SK-N-DZ (cell line): ENCODE data around the gene ZNF439.
"Not testable (repeated sequence)": the region's sequence is repeated elsewhere in the genome, so short reads cannot be mapped to it uniquely, and the experiment has no call there.

Source experiments
- DNase-seq: peaks from one replicate; pipeline ENCODE4 v3.0.0-alpha.2; 2015; ENCODE audit warnings: low spot score

The ZNF439 gene

DNA sequence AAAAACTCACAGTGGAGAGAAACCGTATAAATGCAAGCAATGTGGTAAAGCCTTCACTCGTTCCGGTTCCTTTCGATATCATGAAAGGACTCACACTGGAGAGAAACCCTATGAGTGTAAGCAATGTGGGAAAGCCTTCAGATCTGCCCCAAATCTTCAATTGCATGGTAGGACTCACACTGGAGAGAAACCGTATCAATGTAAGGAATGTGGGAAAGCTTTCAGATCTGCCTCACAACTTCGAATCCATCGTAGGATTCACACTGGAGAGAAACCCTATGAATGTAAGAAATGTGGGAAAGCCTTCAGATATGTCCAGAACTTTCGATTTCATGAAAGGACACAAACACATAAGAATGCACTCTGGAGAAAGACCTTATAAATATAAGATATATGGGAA, 19.7 kb downstream of the ZNF439 start:
- no peak for DNase-seq

DNA sequence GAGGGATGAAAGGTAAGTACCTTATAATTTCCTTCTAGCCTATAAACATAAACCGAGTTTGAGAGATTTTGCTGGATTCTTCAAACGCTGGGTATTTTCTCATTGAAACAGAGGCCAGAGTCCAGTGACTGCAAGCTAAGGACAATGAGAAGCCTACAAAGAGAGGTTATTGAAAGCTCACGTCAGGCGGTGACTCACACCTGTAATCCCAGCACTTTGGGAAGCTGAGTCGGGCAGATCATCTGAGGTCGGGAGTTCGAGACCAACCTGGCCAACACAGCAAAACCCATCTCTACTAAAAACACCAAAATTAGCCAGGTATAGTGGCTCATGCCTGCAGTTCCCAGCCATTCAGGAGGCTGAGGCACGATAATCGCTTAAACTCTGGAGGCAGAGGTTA, 24.1 kb downstream of the ZNF439 start:
- no peak for DNase-seq

DNA sequence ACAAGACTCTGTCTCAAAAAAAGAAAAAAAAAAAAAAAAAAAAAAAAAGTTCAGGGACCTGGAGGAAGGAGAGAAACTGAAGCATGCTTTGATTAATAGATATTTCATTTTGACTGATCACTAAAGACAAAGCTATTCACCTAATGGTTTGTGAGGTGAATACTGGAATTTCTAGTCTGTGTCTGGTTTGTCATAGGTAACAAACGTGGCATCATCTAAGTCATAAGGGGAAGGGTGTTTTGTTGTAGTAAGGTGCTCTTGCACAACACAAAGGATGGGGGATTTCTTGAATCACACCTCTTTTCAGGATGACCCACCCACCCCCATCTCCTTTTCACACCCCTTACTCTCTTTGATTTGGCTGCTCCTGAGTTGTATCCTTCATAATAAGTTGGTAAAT, 25.2 kb downstream of the ZNF439 start:
- no peak for DNase-seq

DNA sequence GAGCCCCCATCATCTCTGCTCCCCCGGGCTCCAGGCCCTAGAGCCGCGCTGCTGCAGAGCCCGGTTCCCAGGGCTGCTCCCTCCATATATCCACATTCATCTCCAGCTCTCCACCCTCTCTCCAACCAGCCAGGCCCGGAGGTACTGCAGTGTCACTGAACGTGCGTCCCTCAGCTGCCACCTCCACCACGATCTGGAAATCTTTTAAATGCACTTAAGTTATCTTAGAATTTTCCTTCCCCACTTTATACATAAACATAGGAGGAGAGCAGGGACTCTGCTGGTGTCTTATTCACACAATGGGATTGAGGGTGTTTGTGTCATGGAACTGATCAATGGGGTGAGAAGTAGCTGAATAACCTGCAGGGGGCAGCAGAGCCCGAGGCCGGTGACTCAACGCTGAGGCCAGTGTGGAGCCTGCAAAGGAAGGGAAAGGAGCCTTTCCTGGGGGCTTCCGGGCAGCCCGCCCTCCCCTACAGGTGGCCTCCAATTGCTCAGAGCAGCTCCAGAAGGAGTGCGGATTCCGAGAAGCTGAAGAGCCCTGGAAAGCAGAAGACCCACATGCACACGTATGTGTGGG, 31.3 kb downstream of the ZNF439 start:
- DNase-seq = peak; percentile 24

DNA sequence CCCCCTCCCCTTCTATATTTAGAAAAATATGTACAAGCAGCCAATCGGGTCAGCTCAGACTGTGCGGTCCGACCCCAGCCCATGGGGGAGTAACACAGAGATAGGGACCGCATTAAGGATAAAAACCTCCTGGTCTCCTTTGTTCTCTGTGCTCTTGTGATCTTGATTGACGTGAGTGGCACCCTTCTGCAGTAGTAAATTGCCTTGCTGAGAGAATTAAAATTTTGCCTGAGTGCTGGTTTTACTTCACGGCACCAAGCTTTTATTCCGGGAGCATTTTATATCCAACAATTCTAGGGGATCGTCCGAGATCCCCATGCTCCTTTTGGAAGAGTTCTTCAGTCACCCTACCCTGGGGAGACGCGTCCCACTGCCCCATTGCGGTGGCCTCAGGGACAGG, 32.1 kb downstream of the ZNF439 start:
- DNase-seq = no peak

DNA sequence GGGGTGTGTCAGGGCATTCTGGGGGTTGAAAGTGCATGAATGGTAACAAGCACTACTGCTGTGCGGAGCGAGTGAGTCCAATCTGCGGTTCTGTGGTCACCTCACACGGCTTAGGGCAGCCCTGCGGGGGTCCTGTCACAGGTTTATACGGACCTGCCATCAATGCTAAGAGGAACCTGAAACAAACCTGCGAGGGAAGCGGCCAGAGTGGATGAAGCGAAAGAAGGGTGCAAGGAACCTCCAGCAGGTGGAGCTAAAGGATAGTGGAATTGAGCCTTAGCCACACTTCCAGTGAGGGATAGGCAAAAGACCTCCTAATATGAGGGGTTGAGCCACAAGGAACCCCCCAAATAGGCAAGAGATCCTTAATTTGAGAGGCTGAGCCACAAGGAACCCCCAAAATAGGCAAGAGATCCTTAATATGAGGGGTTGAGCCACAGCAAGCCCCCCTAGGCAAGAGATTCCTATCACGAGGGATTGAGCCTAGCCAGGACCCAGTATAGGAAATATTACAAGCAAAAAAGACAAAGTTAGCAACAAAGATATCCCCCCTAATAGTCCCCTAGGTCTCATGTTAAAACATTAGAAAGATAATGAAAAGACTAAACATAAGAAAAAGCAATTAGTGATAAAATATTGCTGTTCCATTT, 32.8 kb downstream of the ZNF439 start:
- peak; percentile 65 for DNase-seq

DNA sequence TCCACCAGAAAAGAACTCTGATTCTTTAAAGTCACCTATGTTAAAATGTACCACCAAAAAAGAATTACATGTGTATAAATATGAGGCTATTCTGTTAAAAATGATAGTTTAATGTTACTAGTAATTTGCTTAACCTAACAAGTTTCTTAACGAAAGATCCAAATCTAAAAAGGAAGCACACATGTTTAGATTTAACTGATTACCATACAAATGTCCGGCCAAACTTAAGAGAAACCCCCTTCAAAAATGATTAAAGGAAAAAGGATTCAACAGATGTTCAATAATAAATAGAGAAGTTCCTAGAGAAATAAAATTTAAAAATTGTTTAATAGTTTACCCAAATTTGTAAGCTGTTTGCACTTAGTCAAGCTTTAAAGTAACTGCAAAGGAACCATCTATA, 34.1 kb downstream of the ZNF439 start:
- no peak for DNase-seq

DNA sequence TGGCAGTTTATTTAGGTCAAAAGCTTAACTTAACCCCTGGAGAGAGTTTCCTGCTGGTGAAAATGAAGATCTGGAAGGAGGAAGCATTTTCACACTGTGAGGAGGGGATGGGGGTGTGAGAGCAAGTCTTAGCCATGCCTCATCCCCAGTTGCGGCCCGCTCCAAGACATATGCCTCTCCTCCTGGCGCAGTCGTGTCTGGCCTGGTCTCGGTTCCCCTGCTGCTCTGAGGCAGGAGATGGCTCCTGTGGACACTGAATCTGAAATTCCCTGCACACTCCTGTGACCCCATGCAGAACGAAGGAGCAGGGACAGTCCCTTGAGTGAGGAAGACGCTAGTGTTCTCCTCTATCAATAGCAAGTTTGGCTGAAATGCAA, 38.7 kb downstream of the ZNF439 start:
- no peak for DNase-seq

DNA sequence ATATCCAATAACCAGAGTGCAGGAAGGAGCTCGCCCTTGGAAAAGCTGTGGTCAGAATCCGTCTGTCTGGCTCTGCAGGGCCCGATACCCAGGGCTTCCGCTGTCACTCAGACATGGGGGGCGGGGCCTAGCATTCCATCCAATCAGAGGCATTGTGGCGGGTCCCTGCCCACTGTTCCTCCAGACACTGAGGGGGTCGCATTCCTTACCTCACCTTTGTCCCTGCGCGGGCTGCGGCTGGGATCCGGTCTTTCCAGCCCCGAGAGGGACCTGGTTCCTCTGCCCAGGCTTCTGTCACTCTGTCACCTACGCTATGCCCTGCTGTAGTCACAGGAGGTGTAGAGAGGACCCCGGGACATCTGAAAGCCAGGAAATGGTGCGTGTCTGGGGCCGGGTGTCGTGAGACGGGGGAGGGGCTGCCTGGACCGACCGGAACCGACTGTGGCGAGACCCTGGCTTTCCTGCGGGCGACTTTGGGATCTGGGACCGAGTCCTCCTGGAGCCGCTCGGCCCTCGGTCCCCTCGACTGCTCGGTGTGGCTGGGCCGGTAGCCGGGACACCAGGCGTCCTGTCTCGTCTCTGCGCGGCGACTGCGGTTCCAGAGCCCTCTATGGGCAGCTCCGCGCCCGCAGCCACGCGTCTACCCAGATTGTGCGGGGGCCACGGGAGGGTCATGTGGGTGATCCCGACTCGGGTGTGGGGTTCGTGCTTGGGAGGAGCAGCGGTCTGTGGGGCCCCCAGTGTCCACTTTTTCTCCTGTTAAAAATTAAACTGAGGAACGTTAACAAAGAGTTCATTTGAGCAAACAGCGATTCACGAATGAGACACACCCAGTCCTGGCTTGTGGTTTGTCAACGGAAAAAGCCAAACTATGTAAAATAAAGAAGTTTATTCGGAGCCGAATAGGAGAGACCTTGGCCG, 39.3 kb downstream of the ZNF439 start, which contains the start of gene ZNF69:
Gene ZNF69 (plus strand): TSS at position 172 of the 921 bp plus-strand sequence. CDS start 142 bp downstream, at position 314.
- peak; percentile 90 for DNase-seq

DNA sequence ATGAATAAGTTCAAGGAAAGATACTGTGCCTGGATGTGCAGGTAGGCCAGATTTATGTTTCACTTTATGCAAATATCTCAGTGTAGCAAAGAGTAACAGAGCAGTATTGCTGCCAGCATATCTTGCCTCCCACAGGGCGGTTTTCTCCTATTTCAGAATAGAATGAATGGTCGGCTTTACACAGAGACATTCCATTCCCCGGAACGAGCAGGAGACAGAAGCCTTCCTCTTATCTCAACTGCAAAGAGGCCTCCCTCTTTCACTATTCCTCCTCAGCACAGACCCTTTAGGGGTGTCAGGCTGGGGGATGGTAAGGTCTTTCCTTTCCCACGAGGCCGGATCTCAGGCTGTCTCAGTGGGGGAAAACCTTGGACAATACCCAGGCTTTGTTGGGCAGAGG, 41.4 kb downstream of the ZNF439 start:
- not testable (repeated sequence) for DNase-seq

DNA sequence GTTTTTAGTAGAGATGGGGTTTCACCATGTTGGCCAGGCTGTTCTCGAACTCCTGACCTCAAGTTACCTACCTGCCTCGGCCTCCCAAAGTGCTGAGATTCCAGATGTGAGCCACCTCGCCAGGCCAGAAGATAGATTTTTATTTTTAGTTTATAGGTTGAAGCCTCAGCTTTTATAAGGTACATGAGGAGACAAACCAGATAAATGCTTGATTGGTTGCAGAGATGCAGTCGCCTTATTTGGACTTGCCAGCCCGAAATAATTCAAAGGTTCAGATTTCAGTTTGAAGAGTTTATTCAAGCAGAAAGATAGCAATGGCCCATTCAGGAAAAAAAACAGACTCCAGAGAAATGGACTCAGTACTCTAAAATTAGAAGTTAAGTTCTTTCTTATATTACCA, 42.1 kb downstream of the ZNF439 start:
- no peak for DNase-seq

DNA sequence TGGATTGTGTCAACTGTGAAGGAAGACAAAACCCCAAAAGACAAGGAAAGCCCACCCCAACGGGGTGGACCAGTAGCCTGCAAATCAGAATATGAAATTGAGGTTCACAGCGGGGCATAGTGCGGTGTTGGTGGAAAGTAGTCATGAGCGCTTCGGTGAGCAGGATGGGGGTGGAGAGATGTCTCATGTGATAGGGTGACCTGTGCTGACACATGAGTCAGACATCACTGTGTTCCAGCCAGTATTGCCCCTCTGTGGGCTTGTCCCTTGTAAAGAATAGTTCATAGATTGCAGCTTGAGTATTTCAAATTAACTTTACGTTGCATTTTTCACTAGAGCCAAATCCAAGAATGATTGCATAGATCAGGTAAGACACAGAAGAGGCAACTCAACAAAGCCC, 46.3 kb downstream of the ZNF439 start:
- DNase-seq = no peak

DNA sequence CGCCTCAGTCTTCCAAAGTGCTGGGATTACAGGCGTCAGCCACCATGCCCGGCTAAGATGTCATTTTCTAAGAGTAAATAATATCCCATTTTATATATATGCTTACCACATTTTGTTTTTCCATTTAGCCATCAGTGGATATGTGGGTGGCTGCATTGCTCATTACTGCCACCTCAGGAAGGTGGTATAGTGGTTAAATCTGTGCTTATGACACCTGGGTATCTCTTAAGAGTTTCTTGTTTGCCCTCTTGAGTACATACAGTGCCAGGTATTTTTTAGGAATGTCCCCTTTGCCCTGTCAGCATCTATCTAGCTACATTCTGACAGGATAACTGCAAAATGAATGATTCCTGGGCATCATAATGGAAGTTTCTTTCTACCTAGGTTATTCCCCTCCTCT, 53.7 kb downstream of the ZNF439 start:
- DNase-seq = no peak

DNA sequence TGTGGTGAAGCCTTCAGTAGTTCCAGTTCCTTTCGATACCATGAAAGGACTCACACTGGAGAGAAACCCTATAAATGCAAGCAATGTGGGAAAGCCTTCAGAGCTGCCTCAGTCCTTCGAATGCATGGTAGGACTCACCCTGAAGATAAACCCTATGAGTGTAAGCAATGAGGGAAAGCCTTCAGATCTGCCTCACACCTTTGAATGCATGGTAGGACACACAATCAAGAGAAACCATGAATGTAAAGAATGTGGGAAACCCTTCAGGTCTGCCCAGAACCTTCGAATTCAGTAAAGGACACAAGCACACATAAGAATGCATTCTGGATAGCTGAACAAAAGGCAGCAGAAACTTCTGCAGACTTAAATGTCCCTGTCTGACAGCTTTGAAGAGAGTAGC, 57.4 kb downstream of the ZNF439 start:
- DNase-seq = no peak

DNA sequence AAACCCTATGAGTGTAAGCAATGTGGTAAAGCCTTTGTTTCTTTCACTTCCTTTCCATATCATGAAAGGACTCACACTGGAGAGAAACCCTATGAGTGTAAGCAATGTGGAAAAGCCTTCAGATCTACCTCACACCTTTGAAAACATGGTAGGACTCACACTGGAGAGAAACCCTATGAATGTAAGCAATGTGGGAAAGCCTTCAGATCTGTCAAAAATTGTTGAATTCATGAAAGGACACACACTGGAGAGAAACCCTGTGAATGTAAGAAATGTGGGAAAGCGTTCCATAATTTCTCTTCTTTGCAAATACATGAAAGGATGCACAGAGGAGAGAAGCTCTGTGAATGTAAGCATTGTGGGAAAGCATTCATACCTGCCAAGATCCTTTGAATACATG, 63.4 kb downstream of the ZNF439 start:
- DNase-seq = not testable (repeated sequence)

DNA sequence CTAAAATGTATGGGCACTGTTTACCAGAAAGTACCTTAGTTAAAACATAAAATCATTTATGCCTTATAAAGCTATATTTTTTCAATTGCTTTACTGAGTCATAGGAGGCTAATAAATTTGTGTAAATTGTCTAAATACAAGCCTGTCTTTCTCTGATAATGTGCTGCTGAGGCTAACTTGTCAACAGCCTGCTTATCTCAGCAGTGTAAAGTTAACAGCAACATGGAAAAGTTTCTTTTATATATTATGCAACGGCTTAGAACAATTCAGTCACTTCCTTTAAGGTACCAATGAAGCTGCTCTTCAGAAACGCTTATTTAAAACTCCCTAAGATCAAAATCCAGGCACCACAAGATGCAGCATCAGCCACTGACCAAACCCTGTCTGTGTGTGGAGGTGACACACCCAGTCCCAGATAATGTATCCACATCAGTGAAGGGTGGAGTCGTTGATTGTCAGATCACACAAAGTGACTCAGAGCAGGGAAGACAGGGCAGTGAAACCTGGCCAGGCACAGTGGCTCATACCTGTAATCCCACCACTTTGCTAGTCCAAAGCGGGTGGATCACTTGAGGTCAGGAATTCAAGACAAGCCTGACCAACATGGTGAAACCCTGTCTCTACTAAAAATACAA, 66.0 kb downstream of the ZNF439 start:
- not testable (repeated sequence) for DNase-seq
